ENCODE results near the gene TP53RK. TPM values are rescaled to one million over a fixed set of nuclear protein-coding genes. Genes with fewer than 3 reads are reported as not detected.
A peak's percentile ranks its signal among the peaks of the same experiment; 100 is the strongest.

Gene TP53RK
- total and polyA plus RNA-seq, 2 of the 13 experiments (the other 11 are each of a cell fraction or from before 2014, with no cell fraction given) = 12.9 to 25.5 TPM

- no peak for TF ChIP-seq ZNF678 (CRISPR knock-in tag; IDR thresholded peaks at IDR 0.05)
- no peak for TF ChIP-seq ZNF468 (CRISPR knock-in tag; IDR thresholded peaks at IDR 0.05)
- TF ChIP-seq ARID5B (CRISPR knock-in tag; IDR thresholded peaks at IDR 0.05) = peak; percentile 100
- peak; percentile 79; the same call in 1 of the 2 replicates for TF ChIP-seq GATAD1 (CRISPR knock-in tag; IDR thresholded peaks at IDR 0.05)
- TF ChIP-seq SETDB1 (CRISPR knock-in tag; IDR thresholded peaks at IDR 0.05; ENCODE audit: borderline replicate concordance) = peak; percentile 95
- TF ChIP-seq MAFF (IDR thresholded peaks at IDR 0.05; ENCODE audit: low read depth, low read length) = no peak
- TF ChIP-seq PCBP2 (optimal IDR thresholded peaks at IDR 0.05; ENCODE audit: low read depth, low read length, poor library complexity, severe bottlenecking) = no peak
- TF ChIP-seq ZSCAN9 (CRISPR knock-in tag; IDR thresholded peaks at IDR 0.05; ENCODE audit: borderline replicate concordance) = peak; percentile 98; the same call in 1 of the 2 replicates
- TF ChIP-seq HNRNPLL (IDR thresholded peaks at IDR 0.05; ENCODE audit: low read depth, low read length, poor library complexity, severe bottlenecking) = no peak
- TF ChIP-seq ZNF777 (CRISPR knock-in tag; IDR thresholded peaks at IDR 0.05) = 0 out of 2 replicates have a peak, but pooled peaks have one; percentile 31
- peak; percentile 83 for TF ChIP-seq ZBTB4 (CRISPR knock-in tag; IDR thresholded peaks at IDR 0.05; ENCODE audit: borderline replicate concordance)
- TF ChIP-seq ZNF143 (CRISPR knock-in tag; IDR thresholded peaks at IDR 0.05) = peak; percentile 54
- no peak for TF ChIP-seq HNRNPL (IDR thresholded peaks at IDR 0.05; ENCODE audit: low read depth, low read length)
- peak; percentile 58 for TF ChIP-seq ETV6 (CRISPR knock-in tag; conservative IDR thresholded peaks at IDR 0.05)
- peak; percentile 93 for TF ChIP-seq ZNF781 (CRISPR knock-in tag; IDR thresholded peaks at IDR 0.05; ENCODE audit: borderline replicate concordance, not compliant biosample characterization)
- TF ChIP-seq MNT (IDR thresholded peaks at IDR 0.05) = no peak
- TF ChIP-seq HMG20B (CRISPR knock-in tag; conservative IDR thresholded peaks at IDR 0.05) = peak; percentile 93
- no peak for TF ChIP-seq TOPORS (CRISPR knock-in tag; IDR thresholded peaks at IDR 0.05)
- no peak for TF ChIP-seq EZH2 (conservative IDR thresholded peaks at IDR 0.05; ENCODE audit: low read depth, low read length)
- TF ChIP-seq MEF2D (CRISPR knock-in tag; IDR thresholded peaks at IDR 0.05) = peak; percentile 84
- no peak for TF ChIP-seq BHLHE40 (IDR thresholded peaks at IDR 0.05; ENCODE audit: low read length)
Measured at GRCh38 chr20:46670585-46671584, 18.4 kb downstream of the TP53RK start (continued).

Data from HepG2 (cell line).